Smooth muscle cell (in vitro differentiated cells): Measurements from ENCODE around the gene ZNF212. TPM values are rescaled to one million over a fixed set of nuclear protein-coding genes. Genes with fewer than 3 reads are reported as not detected.

Experiments
- DNase-seq: peaks from one replicate; lab custom pipeline; 2025; ENCODE audit not compliant: unreplicated experiment; lab: John Stamatoyannopoulos, UW
- H2AFZ ChIP-seq: fragments of 200-600 bp; sonication (generic); 2 replicates; pipeline ENCODE4 v1.6.0; 2016; ENCODE audit warnings: antibody characterized with exemption, low read depth, mild to moderate bottlenecking
- H3F3A ChIP-seq: fragments of 200-600 bp; sonication (generic); 2 replicates; pipeline ENCODE4 v1.6.0; 2017; ENCODE audit warnings: antibody characterized with exemption, low read depth
- H3K27ac ChIP-seq: fragments of 200-600 bp; sonication (generic); 2 replicates; pipeline ENCODE4 v1.5.1; 2016; ENCODE audit warnings: low read depth, mild to moderate bottlenecking
- H3K27me3 ChIP-seq: fragments of 200-600 bp; sonication (generic); 2 replicates; pipeline ENCODE4 v1.6.1; 2016; ENCODE audit warnings: low read depth, mild to moderate bottlenecking
- H3K36me3 ChIP-seq: fragments of 200-600 bp; sonication (generic); 2 replicates; pipeline ENCODE4 v1.5.1; 2016; ENCODE audit warnings: low read depth
- H3K4me1 ChIP-seq: fragments of 200-600 bp; sonication (generic); 2 replicates; pipeline ENCODE4 v1.5.1; 2016; ENCODE audit warnings: low read depth
- H3K4me2 ChIP-seq: fragments of 200-600 bp; sonication (generic); 2 replicates; pipeline ENCODE4 v1.6.0; 2016; ENCODE audit warnings: mild to moderate bottlenecking
- H3K4me3 ChIP-seq: fragments of 200-600 bp; sonication (generic); 2 replicates; pipeline ENCODE4 v1.5.1; 2016; ENCODE audit warnings: mild to moderate bottlenecking
- H3K79me2 ChIP-seq: fragments of 200-600 bp; sonication (generic); 2 replicates; pipeline ENCODE4 v1.6.0; 2016; ENCODE audit warnings: low read depth, mild to moderate bottlenecking
- H3K9ac ChIP-seq: fragments of 200-600 bp; sonication (generic); 2 replicates; pipeline ENCODE4 v1.6.0; 2016; ENCODE audit warnings: low read depth
- H3K9me3 ChIP-seq: fragments of 200-600 bp; sonication (generic); replicated peaks from 2 replicates; pipeline ENCODE4 v1.5.1; 2016; ENCODE audit warnings: low read depth
- H4K20me1 ChIP-seq: fragments of 200-600 bp; sonication (generic); 2 replicates; pipeline ENCODE4 v1.6.0; 2016; ENCODE audit warnings: low read depth
- CTCF ChIP-seq: fragments of 200-600 bp; sonication (generic); IDR thresholded peaks from 2 replicates; pipeline ENCODE4 v1.5.1; 2017; ENCODE audit warnings: borderline replicate concordance, mild to moderate bottlenecking, antibody characterized with exemption; ENCODE audit not compliant: insufficient read depth, poor library complexity, severe bottlenecking
- WGBS: methylation state at CpG from one replicate; pipeline ENCODE4 v1.1.7; 2016; ENCODE audit warnings: low lambda C conversion rate; 5-methylcytosine and 5-hydroxymethylcytosine counted together
- polyA plus RNA-seq: library from polyadenylated mRNA; unstranded; fragments of >200 nt; fragmentation: Nextera tagmentation; extraction: Ambion mirVana; gene quantifications from 2 replicates; pipeline ENCODE4 v1.2.1, GENCODE V29; 2016
- total RNA-seq: library from RNA; depleted of rRNA; stranded (reverse); fragments of >200 nt; gene quantifications from 2 replicates; pipeline ENCODE4 v1.2.3, GENCODE V29; 2014

The ZNF212 gene
- total and polyA plus RNA-seq, 2 experiments from 2014 or later = 4.6 to 7.7 TPM

- Histone ChIP-seq H3K27me3 (no peaks in the 10 kb centered on the region), H3K9me3 (no peaks in the 10 kb centered on the region), H2AFZ (no peak overlapping the region), H3K36me3 (no peaks in the 10 kb centered on the region), H4K20me1 (no peaks in the 10 kb centered on the region), H3K79me2 (no peaks in the 10 kb centered on the region), H3K4me2 (no peak overlapping the region), H3K27ac (no peak overlapping the region), H3F3A (no peaks in the 10 kb centered on the region), H3K4me1 (no peaks in the 10 kb centered on the region), H3K9ac (no peak overlapping the region), H3K4me3 (no peak overlapping the region)
- WGBS = 88% methylated on average over 16 of the region's 16 CpGs
- no peak for TF ChIP-seq CTCF
- DNase-seq = no peak
Measured at GRCh38 chr7:149291781-149292461, 52.5 kb downstream of the ZNF212 start.

- H3K4me3 ChIP-seq = no peak overlapping the region
- no peaks in the 10 kb centered on the region for H3K4me1 ChIP-seq
- H3K27me3 ChIP-seq = no peaks in the 10 kb centered on the region
- H4K20me1 ChIP-seq = no peaks in the 10 kb centered on the region
- no peaks in the 10 kb centered on the region for H3K36me3 ChIP-seq
- no peak for TF ChIP-seq CTCF
- no peaks in the 10 kb centered on the region for H3K9me3 ChIP-seq
- no peaks in the 10 kb centered on the region for H3F3A ChIP-seq
- no peaks in the 10 kb centered on the region for H3K79me2 ChIP-seq
- WGBS = 80% methylated on average over 9 of the region's 9 CpGs
- no peak overlapping the region for H3K4me2 ChIP-seq
- no peak overlapping the region for H3K27ac ChIP-seq
- no peak for DNase-seq
- H2AFZ ChIP-seq = no peak overlapping the region
- H3K9ac ChIP-seq = no peak overlapping the region
Measured at GRCh38 chr7:149292462-149292823, 53.0 kb downstream of the ZNF212 start.

- Histone ChIP-seq H4K20me1 (no peaks in the 10 kb centered on the region), H3K27ac (no peak overlapping the region), H3K4me1 (no peaks in the 10 kb centered on the region), H3K36me3 (no peaks in the 10 kb centered on the region), H3K9me3 (no peaks in the 10 kb centered on the region), H3F3A (no peaks in the 10 kb centered on the region), H2AFZ (no peak overlapping the region), H3K4me3 (no peak overlapping the region), H3K27me3 (no peaks in the 10 kb centered on the region), H3K9ac (no peak overlapping the region), H3K4me2 (no peak overlapping the region), H3K79me2 (no peaks in the 10 kb centered on the region)
- TF ChIP-seq CTCF = no peak
- 93% methylated on average over 9 of the region's 9 CpGs for WGBS
- no peak for DNase-seq
Measured at GRCh38 chr7:149293338-149293737, 53.9 kb downstream of the ZNF212 start.

- Histone ChIP-seq H3K9ac (no peak overlapping the region), H3K36me3 (no peaks in the 10 kb centered on the region), H3K27ac (no peak overlapping the region), H3K4me2 (no peak overlapping the region), H2AFZ (no peak overlapping the region), H3K79me2 (no peaks in the 10 kb centered on the region), H3K4me3 (no peak overlapping the region), H3K27me3 (no peaks in the 10 kb centered on the region), H3K9me3 (no peaks in the 10 kb centered on the region), H4K20me1 (no peaks in the 10 kb centered on the region), H3K4me1 (no peaks in the 10 kb centered on the region), H3F3A (no peaks in the 10 kb centered on the region)
- no peak for TF ChIP-seq CTCF
- DNase-seq = no peak
- WGBS = 96% methylated on average over 15 of the region's 15 CpGs
Measured at GRCh38 chr7:149293946-149294633, 54.6 kb downstream of the ZNF212 start.
